ENCODE data around the gene GFRA1. TPM values are rescaled to one million over a fixed set of nuclear protein-coding genes. Genes with fewer than 3 reads are reported as not detected.

Gene GFRA1
- total and polyA plus RNA-seq, 2 of the 8 experiments (the other 6 are each of a cell fraction or from before 2014, with no cell fraction given), result 1.1 to 2.0 TPM

GRCh38 chr10:116185199-116185867 lies 87.7 kb downstream of the GFRA1 start:
- H3K27ac ChIP-seq (ENCODE audit: low read depth, low read length), result no peak overlapping the region
- H2BK20ac ChIP-seq (ENCODE audit: low read length), result no peak overlapping the region
- no peak overlapping the region for H4K8ac ChIP-seq (ENCODE audit: extremely low read depth, insufficient read depth, low read length)
- no peak overlapping the region for H2BK12ac ChIP-seq (ENCODE audit: low read depth, low read length)
- no peaks in the 10 kb centered on the region for H3K23me2 ChIP-seq (ENCODE audit: low read depth, low read length)
- H2AK5ac ChIP-seq (ENCODE audit: low read depth, low read length), result no peak overlapping the region
- H4K20me1 ChIP-seq (replicated peaks in 1 of 2; ENCODE audit: control insufficient read depth in 1 of 2, insufficient read depth in 2 of 2, low read length in 2 of 2), result no peaks in the 10 kb centered on the region
- no peak overlapping the region for H3K23ac ChIP-seq (ENCODE audit: insufficient read length)
- FAIRE-seq (no peak), DNase-seq (ENCODE audit: low read depth in 1 of 2, low spot score in 2 of 2) (no peak)
- CTCF ChIA-PET (ENCODE audit: partially characterized antibody), result interaction anchor here (0.6 to 2.1 kb wide), 3 partner anchors 9 to 102 kb away, joined by 3 to 9 read pairs (median 6); no protein-coding TSS in a partner anchor
- H3K14ac ChIP-seq (ENCODE audit: insufficient read length), result no peak overlapping the region
- H3K79me1 ChIP-seq (ENCODE audit: low read depth, low read length), result no peaks in the 10 kb centered on the region
- WGBS, 2 experiments (ENCODE audit: extremely low coverage in 1 of 2, insufficient coverage in 1 of 2, insufficient read length in 1 of 2, insufficient replicate concordance in 2 of 2, low coverage in 1 of 2, low lambda C conversion rate in 2 of 2, missing lambda C conversion rate in 1 of 2), result 92% methylated on average over 7 of the region's 7 CpGs; no CpG with 5 or more reads in 1 of the 2 experiments
- no peak overlapping the region for H2BK5ac ChIP-seq (ENCODE audit: low read depth, low read length)
- no peak overlapping the region for H3K4me3 ChIP-seq (ENCODE audit: extremely low read depth in 1 of 4, insufficient read depth in 2 of 4, low read depth in 3 of 4, low read length in 4 of 4)
- no peak overlapping the region for H3K4me2 ChIP-seq (ENCODE audit: insufficient read depth in 1 of 2, low read depth in 2 of 2, low read length in 2 of 2)
- no peak overlapping the region for H3K4ac ChIP-seq (replicated peaks; ENCODE audit: insufficient read length, low read depth, low read length)
- H3K18ac ChIP-seq (ENCODE audit: extremely low read depth, low read length), result no peak overlapping the region
- no peak overlapping the region for H3K9ac ChIP-seq (replicated peaks in 1 of 4; ENCODE audit: extremely low read depth in 1 of 4, low read depth in 3 of 4, low read length in 3 of 4)
- no peak overlapping the region for H3K56ac ChIP-seq (replicated peaks; ENCODE audit: insufficient read length, low read depth, low read length)
- POLR2A ChIA-PET (ENCODE audit: partially characterized antibody), result no interaction called here
- H3K4me1 ChIP-seq (replicated peaks in 1 of 4; ENCODE audit: control insufficient read depth in 3 of 4, insufficient read depth in 4 of 4, low read length in 3 of 4), result no peaks in the 10 kb centered on the region
- no peak overlapping the region for H2BK120ac ChIP-seq (replicated peaks; ENCODE audit: low read depth, low read length)
- H4K5ac ChIP-seq (ENCODE audit: insufficient read length, low read depth, low read length), result no peak overlapping the region
- H3K36me3 ChIP-seq (ENCODE audit: control insufficient read depth in 2 of 4, insufficient read depth in 4 of 4, low read length in 3 of 4), result no peaks in the 10 kb centered on the region
- H3K79me2 ChIP-seq (ENCODE audit: control insufficient read depth in 1 of 2, insufficient read depth in 2 of 2, low read length in 2 of 2), result no peaks in the 10 kb centered on the region
- H4K91ac ChIP-seq (replicated peaks; ENCODE audit: insufficient read length, low read length), result no peak overlapping the region
- H2BK15ac ChIP-seq (ENCODE audit: low read length), result no peak overlapping the region
- no peaks in the 10 kb centered on the region for H3K9me3 ChIP-seq (ENCODE audit: insufficient read depth in 2 of 2, low read depth in 1 of 2, low read length in 1 of 2)
- no peak overlapping the region for H2AFZ ChIP-seq (ENCODE audit: low read length)
- H3K27me3 ChIP-seq (replicated peaks in 1 of 4; ENCODE audit: control insufficient read depth in 3 of 4, extremely low read depth in 1 of 4, insufficient read depth in 3 of 4, low read length in 3 of 4), result no peaks in the 10 kb centered on the region; a peak in 2 of 7 replicates
- TF ChIP-seq USF2 (IDR thresholded peaks at IDR 0.05; ENCODE audit: low read length) (no peak), JUN (IDR thresholded peaks at IDR 0.05; ENCODE audit: low read depth, low read length) (no peak), FOSL1 (IDR thresholded peaks at IDR 0.05; ENCODE audit: insufficient read depth, low read depth, low read length) (no peak), SAP30 (IDR thresholded peaks at IDR 0.05; ENCODE audit: insufficient read depth, insufficient replicate concordance, low read length) (no peak), POU5F1 (IDR thresholded peaks at IDR 0.05; ENCODE audit: low read depth, low read length) (no peak), RFX5 (IDR thresholded peaks at IDR 0.05; ENCODE audit: borderline replicate concordance, low read depth, low read length) (no peak), ATF3 (IDR thresholded peaks at IDR 0.05; ENCODE audit: insufficient read depth, low read depth, low read length) (no peak), ZNF274 (IDR thresholded peaks at IDR 0.05; ENCODE audit: borderline replicate concordance, extremely low read depth, low read length) (no peak), HDAC6 (IDR thresholded peaks at IDR 0.05; ENCODE audit: low read depth, low read length) (no peak), RNF2 (IDR thresholded peaks at IDR 0.05; ENCODE audit: borderline replicate concordance, low read depth, low read length, missing control alignments, poor library complexity, severe bottlenecking) (no peak), SP1 (IDR thresholded peaks at IDR 0.05; ENCODE audit: low read depth, low read length) (no peak)
